DND-41 (cell line): Measurements from ENCODE around the gene RCAN2.

Experiments used
- ATAC-seq: fragments of 200-7000 bp; cut with Tn5 transposase; 3 replicates; pipeline ENCODE4 v1.9.1; 2021; ENCODE audit warnings: low read depth; ENCODE audit not compliant: insufficient read depth
- DNase-seq: peaks from one replicate; pipeline ENCODE4 v3.0.0-alpha.2; 2020
- H2AFZ ChIP-seq: 2 replicates; pipeline ENCODE4 v1.6.0; 2012; ENCODE audit warnings: low read depth, low read length
- H3K27ac ChIP-seq: 2 replicates; pipeline ENCODE4 v1.5.1; 2012; ENCODE audit warnings: low read length, inconsistent platforms
- H3K27me3 ChIP-seq: fragments of 200-600 bp; sonication (generic); 2 replicates; pipeline ENCODE4 v1.6.0; 2012; ENCODE audit warnings: low read length, mild to moderate bottlenecking, inconsistent platforms; ENCODE audit not compliant: insufficient read depth, poor library complexity
- H3K36me3 ChIP-seq: 2 replicates; pipeline ENCODE4 v1.5.1; 2012; ENCODE audit warnings: low read length, inconsistent platforms; ENCODE audit not compliant: insufficient read depth
- H3K4me1 ChIP-seq: 2 replicates; pipeline ENCODE4 v1.5.1; 2012; ENCODE audit warnings: mild to moderate bottlenecking, low read length; ENCODE audit not compliant: insufficient read depth
- H3K4me2 ChIP-seq: 2 replicates; pipeline ENCODE4 v1.6.0; 2012; ENCODE audit warnings: mild to moderate bottlenecking, moderate library complexity, low read length, inconsistent platforms; ENCODE audit not compliant: insufficient read depth
- H3K4me3 ChIP-seq, 2 experiments: fragments of 200-600 bp in 1 of 2; shearing (Covaris generic) in 1 of 2; 2 replicates each; pipeline ENCODE4 v1.5.1; 2012 to 2016; ENCODE audit warnings: inconsistent platforms in 2 of 2, low read length in 2 of 2, mild to moderate bottlenecking in 2 of 2, low read depth in 1 of 2, moderate library complexity in 1 of 2
- H3K79me2 ChIP-seq: 2 replicates; pipeline ENCODE4 v1.6.0; 2012; ENCODE audit warnings: low read length, inconsistent platforms; ENCODE audit not compliant: insufficient read depth
- H3K9ac ChIP-seq: 2 replicates; pipeline ENCODE4 v1.6.0; 2012; ENCODE audit warnings: low read depth, mild to moderate bottlenecking, inconsistent platforms, low read length, moderate library complexity
- H3K9me3 ChIP-seq: 2 replicates; pipeline ENCODE4 v1.5.1; 2012; ENCODE audit warnings: low read length, moderate library complexity, mild to moderate bottlenecking, inconsistent platforms; ENCODE audit not compliant: insufficient read depth, severe bottlenecking
- H4K20me1 ChIP-seq: 2 replicates; pipeline ENCODE4 v1.6.0; 2012; ENCODE audit warnings: low read length; ENCODE audit not compliant: insufficient read depth
- CTCF ChIP-seq: IDR thresholded peaks from 2 replicates; pipeline ENCODE4 v1.5.1; 2012; ENCODE audit warnings: borderline replicate concordance, low read length, moderate library complexity, mild to moderate bottlenecking; ENCODE audit not compliant: poor library complexity, severe bottlenecking; ENCODE audit errors: extremely low read depth
- EZH2 ChIP-seq: IDR thresholded peaks from 3 replicates; pipeline ENCODE4 v1.6.1; 2012; ENCODE audit warnings: borderline replicate concordance, low read depth, mild to moderate bottlenecking, moderate library complexity, low read length, inconsistent platforms; ENCODE audit not compliant: severe bottlenecking

The RCAN2 gene

GRCh38 chr6:46437671-46438221 is 53.5 kb downstream of the RCAN2 start:
- ATAC-seq, result no peak
- Histone ChIP-seq H3K9ac (no peak overlapping the region), H4K20me1 (no peaks in the 10 kb centered on the region), H3K4me3 (no peak overlapping the region), H3K79me2 (no peaks in the 10 kb centered on the region), H3K4me2 (no peak overlapping the region), H3K27ac (no peak overlapping the region), H3K4me1 (no peaks in the 10 kb centered on the region), H3K36me3 (no peaks in the 10 kb centered on the region), H3K9me3 (no peaks in the 10 kb centered on the region), H3K27me3 (peaks cover 11% of the 10 kb centered on the region), H2AFZ (no peak overlapping the region)
- no peak for DNase-seq
- TF ChIP-seq EZH2 (no peak), CTCF (no peak)

DNA sequence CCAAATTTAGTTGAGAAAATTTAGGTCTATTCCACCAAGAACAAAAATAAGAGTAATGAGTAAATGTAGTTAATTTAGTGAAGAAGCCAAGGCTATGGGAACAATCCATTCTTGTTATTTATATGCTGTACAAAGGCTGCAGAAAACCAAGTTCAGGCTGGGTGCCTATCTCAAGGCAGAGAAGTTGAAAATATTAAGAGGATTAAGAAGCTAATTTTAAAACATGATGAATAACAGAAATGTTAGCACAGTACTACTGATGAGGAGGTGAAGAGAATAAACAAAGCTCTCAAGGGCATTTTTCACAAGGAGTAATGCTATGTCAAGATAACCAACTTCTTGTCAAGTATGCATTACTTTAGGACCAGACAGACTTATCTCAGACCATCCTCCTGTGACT is 68.6 kb downstream of the RCAN2 start:
- no peak overlapping the region for H3K9ac ChIP-seq
- H2AFZ ChIP-seq, result no peak overlapping the region
- no peak overlapping the region for H3K4me2 ChIP-seq
- H4K20me1 ChIP-seq, result no peaks in the 10 kb centered on the region
- H3K27me3 ChIP-seq, result peaks cover 3% of the 10 kb centered on the region
- no peak overlapping the region for H3K27ac ChIP-seq
- TF ChIP-seq EZH2 (no peak), CTCF (no peak)
- no peaks in the 10 kb centered on the region for H3K9me3 ChIP-seq
- no peaks in the 10 kb centered on the region for H3K36me3 ChIP-seq
- no peak for DNase-seq
- no peak overlapping the region for H3K4me3 ChIP-seq
- ATAC-seq, result no peak
- no peaks in the 10 kb centered on the region for H3K4me1 ChIP-seq
- no peaks in the 10 kb centered on the region for H3K79me2 ChIP-seq

DNA sequence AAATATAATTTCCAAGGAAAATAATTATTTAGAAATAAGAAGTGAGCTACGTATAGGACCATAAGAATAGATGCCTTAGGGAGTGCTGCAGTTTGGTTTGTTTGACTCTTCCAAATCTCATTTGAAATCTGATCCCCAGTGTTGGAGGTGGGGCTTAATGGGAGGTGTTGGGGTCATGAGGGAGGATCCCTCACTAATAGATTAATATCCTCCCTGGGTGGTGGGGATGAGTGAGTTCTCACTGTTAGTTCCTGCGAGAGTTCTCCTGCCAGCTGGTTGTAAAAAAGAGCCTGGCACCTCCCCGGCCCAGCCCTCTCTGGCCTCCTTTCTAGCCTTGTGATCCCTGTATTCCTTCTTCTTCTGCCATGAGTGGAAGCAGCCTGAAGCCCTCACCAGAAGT is 69.3 kb downstream of the RCAN2 start:
- no peaks in the 10 kb centered on the region for H3K36me3 ChIP-seq
- H3K4me3 ChIP-seq, result no peak overlapping the region
- no peak overlapping the region for H3K27ac ChIP-seq
- ATAC-seq (no peak), DNase-seq (no peak)
- H4K20me1 ChIP-seq, result no peaks in the 10 kb centered on the region
- no peak overlapping the region for H2AFZ ChIP-seq
- H3K4me1 ChIP-seq, result no peaks in the 10 kb centered on the region
- H3K9me3 ChIP-seq, result no peaks in the 10 kb centered on the region
- H3K27me3 ChIP-seq, result peaks cover 3% of the 10 kb centered on the region
- no peaks in the 10 kb centered on the region for H3K79me2 ChIP-seq
- no peak overlapping the region for H3K4me2 ChIP-seq
- no peak overlapping the region for H3K9ac ChIP-seq
- no peak for TF ChIP-seq EZH2
- TF ChIP-seq CTCF, result no peak

- Histone ChIP-seq H3K27me3 (peaks cover 3% of the 10 kb centered on the region), H3K36me3 (no peaks in the 10 kb centered on the region), H3K4me1 (no peaks in the 10 kb centered on the region), H3K4me2 (no peak overlapping the region), H3K4me3 (no peak overlapping the region), H2AFZ (no peak overlapping the region), H3K79me2 (no peaks in the 10 kb centered on the region), H4K20me1 (no peaks in the 10 kb centered on the region), H3K9me3 (no peaks in the 10 kb centered on the region), H3K27ac (no peak overlapping the region), H3K9ac (no peak overlapping the region)
- no peak for ATAC-seq
- TF ChIP-seq EZH2, result no peak
- no peak for TF ChIP-seq CTCF
- DNase-seq, result no peak
Measured at GRCh38 chr6:46420921-46421638, 70.2 kb downstream of the RCAN2 start.
